ENCODE data around the gene QDPR.

DNA sequence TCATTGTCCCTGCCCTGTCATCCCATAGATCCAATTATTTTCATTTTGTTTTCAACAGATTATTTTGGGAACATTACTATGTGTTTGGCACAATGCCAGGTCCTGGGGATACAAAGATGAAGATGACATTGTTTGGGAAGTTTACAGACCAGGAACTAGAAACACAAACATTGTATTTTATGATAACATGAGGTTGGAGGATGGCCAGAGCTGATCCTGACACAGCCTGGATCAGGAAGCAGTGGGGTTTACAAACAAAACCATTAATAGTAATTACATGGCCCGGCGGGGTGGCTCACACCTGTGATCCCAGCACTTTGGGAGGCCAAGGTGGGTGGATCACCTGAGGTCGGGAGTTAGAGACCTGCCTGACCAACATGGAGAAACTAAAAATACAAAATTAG is 32.9 kb upstream of the QDPR start:
- TF ChIP-seq, protein P1, sequence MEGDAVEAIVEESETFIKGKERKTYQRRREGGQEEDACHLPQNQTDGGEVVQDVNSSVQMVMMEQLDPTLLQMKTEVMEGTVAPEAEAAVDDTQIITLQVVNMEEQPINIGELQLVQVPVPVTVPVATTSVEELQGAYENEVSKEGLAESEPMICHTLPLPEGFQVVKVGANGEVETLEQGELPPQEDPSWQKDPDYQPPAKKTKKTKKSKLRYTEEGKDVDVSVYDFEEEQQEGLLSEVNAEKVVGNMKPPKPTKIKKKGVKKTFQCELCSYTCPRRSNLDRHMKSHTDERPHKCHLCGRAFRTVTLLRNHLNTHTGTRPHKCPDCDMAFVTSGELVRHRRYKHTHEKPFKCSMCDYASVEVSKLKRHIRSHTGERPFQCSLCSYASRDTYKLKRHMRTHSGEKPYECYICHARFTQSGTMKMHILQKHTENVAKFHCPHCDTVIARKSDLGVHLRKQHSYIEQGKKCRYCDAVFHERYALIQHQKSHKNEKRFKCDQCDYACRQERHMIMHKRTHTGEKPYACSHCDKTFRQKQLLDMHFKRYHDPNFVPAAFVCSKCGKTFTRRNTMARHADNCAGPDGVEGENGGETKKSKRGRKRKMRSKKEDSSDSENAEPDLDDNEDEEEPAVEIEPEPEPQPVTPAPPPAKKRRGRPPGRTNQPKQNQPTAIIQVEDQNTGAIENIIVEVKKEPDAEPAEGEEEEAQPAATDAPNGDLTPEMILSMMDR (IDR thresholded peaks at IDR 0.05), result no peak
- TF ChIP-seq POLR2A (IDR thresholded peaks at IDR 0.05), result no peak

Measured in adrenal gland (tissue), 5 donors.